ENCODE measurements around the gene GLI3.

DNA sequence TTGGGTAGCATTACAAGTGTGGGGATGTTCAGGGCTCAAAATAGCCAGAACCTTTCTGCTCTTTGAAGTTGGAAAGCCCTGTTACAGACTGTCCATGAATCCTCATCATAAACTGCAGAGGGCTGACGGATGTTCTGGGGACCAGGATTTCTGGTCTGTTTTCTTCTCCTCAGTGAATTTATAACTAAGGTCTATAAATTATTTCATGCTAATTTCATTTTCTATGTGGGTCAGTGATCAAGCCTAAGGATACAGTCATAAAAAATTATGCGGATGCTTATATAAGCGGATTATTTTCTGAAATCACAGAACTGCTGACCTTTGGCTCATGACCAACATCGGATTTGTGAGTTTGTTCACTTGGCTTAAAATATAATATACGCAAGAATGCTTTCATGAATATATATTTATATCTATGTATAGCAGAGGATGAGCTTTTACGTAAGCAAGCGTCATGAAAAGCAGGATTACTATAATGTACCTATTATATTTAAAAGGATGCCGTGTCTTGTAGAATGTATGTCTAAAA is 263.7 kb downstream of the GLI3 start:
- no peak for TF ChIP-seq POLR2A (IDR thresholded peaks at IDR 0.05)
- TF ChIP-seq, protein P1, sequence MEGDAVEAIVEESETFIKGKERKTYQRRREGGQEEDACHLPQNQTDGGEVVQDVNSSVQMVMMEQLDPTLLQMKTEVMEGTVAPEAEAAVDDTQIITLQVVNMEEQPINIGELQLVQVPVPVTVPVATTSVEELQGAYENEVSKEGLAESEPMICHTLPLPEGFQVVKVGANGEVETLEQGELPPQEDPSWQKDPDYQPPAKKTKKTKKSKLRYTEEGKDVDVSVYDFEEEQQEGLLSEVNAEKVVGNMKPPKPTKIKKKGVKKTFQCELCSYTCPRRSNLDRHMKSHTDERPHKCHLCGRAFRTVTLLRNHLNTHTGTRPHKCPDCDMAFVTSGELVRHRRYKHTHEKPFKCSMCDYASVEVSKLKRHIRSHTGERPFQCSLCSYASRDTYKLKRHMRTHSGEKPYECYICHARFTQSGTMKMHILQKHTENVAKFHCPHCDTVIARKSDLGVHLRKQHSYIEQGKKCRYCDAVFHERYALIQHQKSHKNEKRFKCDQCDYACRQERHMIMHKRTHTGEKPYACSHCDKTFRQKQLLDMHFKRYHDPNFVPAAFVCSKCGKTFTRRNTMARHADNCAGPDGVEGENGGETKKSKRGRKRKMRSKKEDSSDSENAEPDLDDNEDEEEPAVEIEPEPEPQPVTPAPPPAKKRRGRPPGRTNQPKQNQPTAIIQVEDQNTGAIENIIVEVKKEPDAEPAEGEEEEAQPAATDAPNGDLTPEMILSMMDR (IDR thresholded peaks at IDR 0.05) = no peak

Measured in stomach (tissue), 4 donors.